T-cell (primary cell): Measurements from ENCODE around the gene GHR. TPM values are rescaled to one million over a fixed set of nuclear protein-coding genes. Genes with fewer than 3 reads are reported as not detected.

ENCODE experiments used
- ATAC-seq, 4 experiments: fragments of 200-7000 bp in 3 of 4; fragments of 150-1000 bp in 1 of 4; cut with Tn5 transposase; replicated peaks in 1 of 4; 1 replicate in 3 of 4; 2 replicates in 1 of 4; pipeline ENCODE4 v1.10.0; 2021; ENCODE audit warnings: moderate library complexity in 3 of 4, mild to moderate bottlenecking in 2 of 4, moderate number of reproducible peaks in 1 of 4
- CTCF ChIA-PET, 2 donors: fragments of 300-600 bp; sonication (Branson Sonifier 250); formaldehyde crosslinking; loops; one replicate each; lab custom pipeline; 2022; ENCODE audit warnings: antibody characterized with exemption in 2 of 2; lab: Charles Lee
- POLR2A ChIA-PET, 2 donors: fragments of 300-600 bp; sonication (Branson Sonifier 250); formaldehyde crosslinking; loops; one replicate each; lab custom pipeline; 2022; ENCODE audit warnings: antibody characterized with exemption in 2 of 2; lab: Charles Lee
- DNase-seq, 35 experiments: peaks; one replicate each; pipeline versions ENCODE4 v3.0.0 to v3.0.0-alpha.2; 2013 to 2023
- H3K27ac ChIP-seq: one replicate; pipeline ENCODE4 v1.5.1; 2013; ENCODE audit warnings: low read length
- H3K27me3 ChIP-seq, 2 experiments: replicated peaks in 1 of 2; 1 replicate in 1 of 2; 2 replicates in 1 of 2; pipeline versions ENCODE4 v1.6.1 to v1.7.0; 2013; ENCODE audit warnings: low read length in 1 of 2, mixed read lengths in 1 of 2; ENCODE audit not compliant: control insufficient read depth in 2 of 2, insufficient read depth in 2 of 2; ENCODE audit errors: extremely low read depth in 1 of 2
- H3K36me3 ChIP-seq, 2 donors: 1 replicate in 1 of 2; 2 replicates in 1 of 2; pipeline versions ENCODE4 v1.6.1 to v1.7.0; 2013; ENCODE audit warnings: low read length in 1 of 2; ENCODE audit not compliant: control insufficient read depth in 2 of 2, insufficient read depth in 1 of 2; ENCODE audit errors: extremely low read depth in 1 of 2
- H3K4me1 ChIP-seq, 2 experiments: 1 replicate in 1 of 2; 2 replicates in 1 of 2; pipeline versions ENCODE4 v1.6.1 to v1.7.0; 2013; ENCODE audit warnings: low read length in 2 of 2, mixed read lengths in 1 of 2; ENCODE audit not compliant: insufficient read depth in 2 of 2, control insufficient read depth in 1 of 2; ENCODE audit errors: extremely low read depth in 1 of 2
- H3K4me3 ChIP-seq, 2 donors: 1 replicate in 1 of 2; 2 replicates in 1 of 2; pipeline versions ENCODE4 v1.5.1 to v1.7.0; 2013; ENCODE audit warnings: mild to moderate bottlenecking in 2 of 2, low read length in 1 of 2, moderate library complexity in 1 of 2; ENCODE audit not compliant: control insufficient read depth in 1 of 2; ENCODE audit errors: extremely low read depth in 1 of 2
- H3K9me3 ChIP-seq: 2 replicates; pipeline ENCODE4 v1.7.0; 2013
- H3K27ac Mint-ChIP-seq, 2 donors: one replicate each; pipeline ENCODE4 v1.8.0; 2020 to 2021; ENCODE audit warnings: mild to moderate bottlenecking in 2 of 2, mixed read lengths in 2 of 2
- H3K27me3 Mint-ChIP-seq, 2 donors: one replicate each; pipeline ENCODE4 v1.8.0; 2021 to 2022; ENCODE audit warnings: mixed read lengths in 2 of 2
- H3K36me3 Mint-ChIP-seq: one replicate; pipeline ENCODE4 v1.8.0; 2021; ENCODE audit warnings: mixed read lengths
- H3K4me1 Mint-ChIP-seq, 3 donors: one replicate each; pipeline ENCODE4 v1.8.0; 2020 to 2022; ENCODE audit warnings: mixed read lengths in 3 of 3, mild to moderate bottlenecking in 1 of 3
- H3K4me3 Mint-ChIP-seq, 3 donors: one replicate each; pipeline ENCODE4 v1.8.0; 2020 to 2022; ENCODE audit warnings: mild to moderate bottlenecking in 3 of 3, mixed read lengths in 3 of 3, moderate library complexity in 3 of 3
- H3K9me3 Mint-ChIP-seq, 3 donors: one replicate each; pipeline ENCODE4 v1.8.0; 2020 to 2022; ENCODE audit warnings: mixed read lengths in 3 of 3
- WGBS: methylation state at CpG from one replicate; pipeline ENCODE4 v1.1.5; 2013; ENCODE audit warnings: missing lambda C conversion rate; ENCODE audit not compliant: insufficient coverage; 5-methylcytosine and 5-hydroxymethylcytosine counted together
- total RNA-seq, 35 experiments: library from RNA in 6 of 35; stranded (reverse) in 6 of 35; fragments of 120-200 nt in 1 of 35; gene quantifications; one replicate each; pipeline versions ENCODE4 v1.2.1 to v1.2.4 and lab custom pipeline; 2013 to 2026

GHR gene
- total RNA-seq, 5 donors from 2014 or later (not counting 1 experiment from before 2014, with no cell fraction given), result 0.06 TPM; not detected in 4

DNA sequence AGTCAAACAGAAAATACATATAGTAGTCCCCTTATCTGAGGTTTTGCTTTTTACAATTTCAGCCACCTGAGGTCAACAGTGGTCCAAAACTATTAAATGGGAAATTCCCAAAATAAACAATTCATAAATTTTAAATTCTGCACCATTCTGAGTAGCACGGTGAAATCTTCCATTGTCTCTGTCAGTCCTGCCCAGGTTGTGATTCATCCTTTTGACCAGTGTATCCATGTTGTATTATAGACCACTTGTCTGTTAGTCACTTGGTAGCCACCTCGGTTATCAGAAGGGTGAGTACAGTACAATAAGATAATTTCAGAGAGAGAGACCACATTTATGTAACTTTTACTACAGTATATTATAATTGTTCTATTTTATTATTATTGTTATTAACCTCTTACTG lies 336.2 kb downstream of the GHR start:
- no peak for ATAC-seq

DNA sequence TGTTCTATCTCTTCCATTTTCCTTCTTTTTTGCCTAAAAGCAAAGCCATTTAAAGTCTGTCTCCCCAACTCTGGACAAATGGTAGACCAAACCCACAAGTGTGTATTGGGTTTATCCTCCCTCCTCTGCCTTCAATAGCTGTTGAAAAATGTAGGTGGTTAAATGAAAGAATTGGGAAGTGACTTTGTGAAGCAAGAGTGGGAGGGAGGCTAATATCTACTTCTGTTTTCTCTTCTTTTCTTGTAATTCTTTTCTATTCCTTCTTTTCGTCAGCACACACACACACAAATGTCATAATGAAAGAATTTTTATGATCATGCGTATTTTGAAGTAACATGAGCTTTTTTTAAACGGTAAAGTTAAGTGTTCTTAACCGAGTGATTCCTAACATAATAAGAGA lies 337.2 kb downstream of the GHR start:
- peaks cover 13 to 17% (median 14%) of the 10 kb centered on the region in 3 donors for H3K4me1 Mint-ChIP-seq
- H3K4me3 Mint-ChIP-seq, result no peak overlapping the region
- no CpG with 5 or more reads among the region's 4 CpGs for WGBS
- no peak overlapping the region for H3K27ac ChIP-seq
- no peak overlapping the region for H3K27ac Mint-ChIP-seq
- no peaks in the 10 kb centered on the region for H3K36me3 ChIP-seq
- H3K4me3 ChIP-seq, result no peak overlapping the region
- no peaks in the 10 kb centered on the region for H3K9me3 ChIP-seq
- peaks cover 0 to 9% of the 10 kb centered on the region in 2 experiments for H3K27me3 ChIP-seq
- no peak for DNase-seq
- peaks cover 0 to 6% of the 10 kb centered on the region in 2 experiments for H3K4me1 ChIP-seq
- no peak for ATAC-seq
- ChIA-PET POLR2A (no interaction called here), CTCF (no interaction called here)
- H3K9me3 Mint-ChIP-seq, result no peaks in the 10 kb centered on the region
- H3K36me3 Mint-ChIP-seq, result peaks cover 4% of the 10 kb centered on the region
- H3K27me3 Mint-ChIP-seq, result peaks cover 14 to 19% of the 10 kb centered on the region in 2 donors

More for the DNA sequence above, 336.2 kb downstream of the GHR start:
- H3K9me3 Mint-ChIP-seq, result no peaks in the 10 kb centered on the region
- ChIA-PET POLR2A (no interaction called here), CTCF (no interaction called here)
- H3K4me1 ChIP-seq, result peaks cover 0 to 6% of the 10 kb centered on the region in 2 experiments
- peaks cover 4% of the 10 kb centered on the region for H3K36me3 Mint-ChIP-seq
- H3K4me3 Mint-ChIP-seq, result no peak overlapping the region
- DNase-seq, result no peak
- H3K9me3 ChIP-seq, result no peaks in the 10 kb centered on the region
- peaks cover 13 to 17% (median 14%) of the 10 kb centered on the region in 3 donors for H3K4me1 Mint-ChIP-seq
- H3K36me3 ChIP-seq, result no peaks in the 10 kb centered on the region
- H3K27ac Mint-ChIP-seq, result no peak overlapping the region
- no peak overlapping the region for H3K27ac ChIP-seq
- no CpG with 5 or more reads among the region's 2 CpGs for WGBS
- H3K4me3 ChIP-seq, result no peak overlapping the region
- H3K27me3 Mint-ChIP-seq, result peaks cover 14 to 19% of the 10 kb centered on the region in 2 donors
- peaks cover 0 to 9% of the 10 kb centered on the region in 2 experiments for H3K27me3 ChIP-seq

DNA sequence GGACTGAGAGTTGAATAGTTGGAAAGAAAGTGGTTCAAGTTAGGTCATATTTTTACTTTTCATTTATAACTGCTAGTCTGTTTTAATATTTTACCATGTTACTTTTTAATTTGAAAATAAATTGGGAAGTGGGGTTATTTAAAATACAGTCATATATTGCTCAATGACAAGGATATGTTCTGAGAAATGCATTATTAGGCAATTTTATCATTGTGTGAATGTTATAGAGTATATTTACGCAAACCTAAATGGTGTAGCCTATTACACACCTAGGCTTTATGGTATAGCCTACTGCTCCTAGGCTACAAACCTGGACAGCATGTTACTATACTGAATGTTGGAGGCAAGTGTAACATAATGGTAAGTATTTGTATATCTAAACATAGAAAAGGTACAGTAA lies 338.6 kb downstream of the GHR start:
- DNase-seq (no peak), ATAC-seq (no peak)
- H3K9me3 ChIP-seq, result no peaks in the 10 kb centered on the region
- H3K36me3 ChIP-seq, result no peaks in the 10 kb centered on the region
- peaks cover 0 to 6% of the 10 kb centered on the region in 2 experiments for H3K27me3 ChIP-seq
- Mint-ChIP-seq H3K4me1 (peaks cover 9 to 14% (median 11%) of the 10 kb centered on the region in 3 donors), H3K9me3 (no peaks in the 10 kb centered on the region), H3K36me3 (peaks cover 4% of the 10 kb centered on the region), H3K4me3 (no peak overlapping the region), H3K27me3 (peaks cover 10 to 19% of the 10 kb centered on the region in 2 donors), H3K27ac (no peak overlapping the region)
- H3K27ac ChIP-seq, result no peak overlapping the region
- no CpG with 5 or more reads among the region's 1 CpG for WGBS
- no peak overlapping the region for H3K4me3 ChIP-seq
- POLR2A ChIA-PET, result interaction anchor here in 1 of 2 donors (0.6 kb wide), 1 partner anchor 441 kb away, joined by 3 read pairs; no protein-coding TSS in a partner anchor
- CTCF ChIA-PET, result no interaction called here
- peaks cover 0 to 6% of the 10 kb centered on the region in 2 experiments for H3K4me1 ChIP-seq

DNA sequence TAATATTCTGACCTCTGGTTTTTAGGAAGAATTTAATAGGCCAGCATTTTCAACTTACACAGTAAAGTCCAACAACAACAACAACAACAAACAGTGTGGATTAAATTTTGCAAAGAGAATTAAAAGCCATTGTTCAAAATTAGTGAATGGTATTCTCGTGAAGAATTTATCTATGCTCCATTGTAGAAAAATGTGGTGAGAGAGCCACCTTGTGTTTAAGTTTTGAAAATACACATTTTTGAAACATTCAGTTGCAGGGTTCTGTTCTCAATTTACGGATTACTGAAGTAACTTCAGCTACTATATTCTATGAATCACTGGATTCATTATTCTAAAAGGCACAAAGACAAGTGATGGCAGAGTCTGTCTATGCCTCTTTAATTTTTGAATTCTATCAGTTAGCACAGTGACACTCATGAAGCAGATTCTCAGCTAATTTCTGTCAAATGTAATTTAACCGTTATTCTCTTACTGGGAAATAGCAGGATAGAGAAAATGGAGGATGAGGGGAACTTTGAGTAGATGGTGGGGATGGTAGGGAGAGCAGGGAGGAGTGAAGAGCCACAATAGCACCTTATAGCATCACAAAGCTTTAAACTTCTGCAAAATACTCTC lies 344.4 kb downstream of the GHR start:
- H3K36me3 Mint-ChIP-seq, result peaks cover 14% of the 10 kb centered on the region
- ChIA-PET CTCF (interaction anchor here (0.7 to 1.4 kb wide), 10 partner anchors 10 to 914 kb away, joined by 3 to 14 read pairs (median 4); partner anchors contain the start of gene GHR (in 1 of the 2)), POLR2A (no interaction called here)

DNA sequence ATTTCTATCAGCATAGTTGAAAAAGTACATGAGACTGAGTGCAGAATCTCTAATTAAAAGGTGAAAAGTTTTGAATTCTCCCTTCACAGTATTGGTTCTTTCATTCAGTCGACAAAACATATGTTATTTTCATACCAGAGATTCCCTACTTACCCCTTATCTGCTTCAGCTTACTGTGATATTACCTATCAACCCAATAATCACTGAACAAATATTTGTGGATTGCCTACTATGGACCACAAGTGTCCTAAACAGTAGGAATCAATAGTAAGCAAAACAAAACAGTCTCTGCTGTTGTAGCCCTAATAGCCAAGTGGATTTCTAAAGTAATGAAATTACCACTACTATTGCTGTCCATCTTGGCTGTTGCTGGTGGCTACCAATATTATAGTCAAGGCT lies 344.9 kb downstream of the GHR start:
- Histone ChIP-seq H3K9me3 (no peaks in the 10 kb centered on the region), H3K27ac (no peak overlapping the region), H3K4me3 (no peak overlapping the region), H3K4me1 (no peaks in the 10 kb centered on the region), H3K36me3 (no peaks in the 10 kb centered on the region), H3K27me3 (no peaks in the 10 kb centered on the region)
- ATAC-seq (no peak), DNase-seq (no peak)
- ChIA-PET CTCF (interaction anchor here (0.9 to 1.4 kb wide), 6 partner anchors 27 to 913 kb away, joined by 3 to 14 read pairs (median 4); partner anchors contain the start of gene GHR (in 1 of the 2)), POLR2A (no interaction called here)
- H3K9me3 Mint-ChIP-seq, result no peaks in the 10 kb centered on the region
- H3K27me3 Mint-ChIP-seq, result peaks cover 7 to 14% of the 10 kb centered on the region in 2 donors
- peaks cover 0 to 4% (median 0%) of the 10 kb centered on the region in 3 donors for H3K4me1 Mint-ChIP-seq
- H3K4me3 Mint-ChIP-seq, result no peak overlapping the region
- H3K27ac Mint-ChIP-seq, result no peak overlapping the region
- H3K36me3 Mint-ChIP-seq, result peaks cover 17% of the 10 kb centered on the region
- WGBS, result 50% methylated on average over 1 of the region's 1 CpG

More for the DNA sequence above, 344.4 kb downstream of the GHR start:
- no CpG with 5 or more reads among the region's 3 CpGs for WGBS
- DNase-seq (peak in 1 of 35 experiments; percentile 42), ATAC-seq (no peak)
- Mint-ChIP-seq H3K27ac (no peak overlapping the region), H3K4me3 (no peak overlapping the region), H3K4me1 (peaks cover 0 to 4% (median 0%) of the 10 kb centered on the region in 3 donors), H3K27me3 (peaks cover 5 to 11% of the 10 kb centered on the region in 2 donors), H3K9me3 (no peaks in the 10 kb centered on the region)
- H3K9me3 ChIP-seq, result no peaks in the 10 kb centered on the region
- no peaks in the 10 kb centered on the region for H3K27me3 ChIP-seq
- no peaks in the 10 kb centered on the region for H3K36me3 ChIP-seq
- no peak overlapping the region for H3K27ac ChIP-seq
- no peaks in the 10 kb centered on the region for H3K4me1 ChIP-seq
- no peak overlapping the region for H3K4me3 ChIP-seq

- POLR2A ChIA-PET, result no interaction called here
These were observed 346.8 kb downstream of the GHR start for GRCh38 chr5:42770003-42770402.

More at GRCh38 chr5:42770003-42770402, 346.8 kb downstream of the GHR start:
- Histone ChIP-seq H3K9me3 (no peaks in the 10 kb centered on the region), H3K27me3 (no peaks in the 10 kb centered on the region), H3K36me3 (no peaks in the 10 kb centered on the region), H3K4me1 (no peaks in the 10 kb centered on the region), H3K27ac (no peak overlapping the region), H3K4me3 (no peak overlapping the region)
- no peak overlapping the region for H3K27ac Mint-ChIP-seq
- H3K27me3 Mint-ChIP-seq, result peaks cover 7 to 14% of the 10 kb centered on the region in 2 donors
- peaks cover 0 to 4% (median 0%) of the 10 kb centered on the region in 3 donors for H3K4me1 Mint-ChIP-seq
- no peak overlapping the region for H3K4me3 Mint-ChIP-seq
- CTCF ChIA-PET, result no interaction called here
- ATAC-seq, result no peak
- no peak for DNase-seq
- H3K9me3 Mint-ChIP-seq, result no peaks in the 10 kb centered on the region
- peaks cover 17% of the 10 kb centered on the region for H3K36me3 Mint-ChIP-seq
